GM12875 (cell line): ENCODE results near the gene UPF1.

ENCODE experiments used
- H3K4me3 ChIP-seq: one replicate; pipeline ENCODE4 v1.5.1; 2011; ENCODE audit warnings: low read depth, low read length, control low read depth
- CTCF ChIP-seq: IDR thresholded peaks from 2 replicates; pipeline ENCODE4 v1.5.1; 2011; ENCODE audit warnings: low read depth, mild to moderate bottlenecking, control low read depth, inconsistent platforms, low read length, moderate library complexity, borderline replicate concordance; ENCODE audit not compliant: insufficient read depth

UPF1 gene

GRCh38 chr19:18857223-18857622 is 25.5 kb downstream of the UPF1 start:
- TF ChIP-seq CTCF = no peak
- no peak overlapping the region for H3K4me3 ChIP-seq

GRCh38 chr19:18858906-18859646 is 27.3 kb downstream of the UPF1 start:
- TF ChIP-seq CTCF = no peak

GRCh38 chr19:18859676-18860301 is 28.0 kb downstream of the UPF1 start:
- no peak overlapping the region for H3K4me3 ChIP-seq
- TF ChIP-seq CTCF = no peak

More at GRCh38 chr19:18858906-18859646, 27.3 kb downstream of the UPF1 start:
- no peak overlapping the region for H3K4me3 ChIP-seq

- H3K4me3 ChIP-seq = no peak overlapping the region
- no peak for TF ChIP-seq CTCF
Observed at GRCh38 chr19:18860302-18860700, 28.5 kb downstream of the UPF1 start.

GRCh38 chr19:18860725-18861124 is 29.0 kb downstream of the UPF1 start:
- H3K4me3 ChIP-seq = no peak overlapping the region
- no peak for TF ChIP-seq CTCF

- H3K4me3 ChIP-seq = no peak overlapping the region
- no peak for TF ChIP-seq CTCF
Observed at GRCh38 chr19:18861235-18861634, 29.5 kb downstream of the UPF1 start.

GRCh38 chr19:18861917-18862316 is 30.2 kb downstream of the UPF1 start:
- TF ChIP-seq CTCF = no peak
- no peak overlapping the region for H3K4me3 ChIP-seq
